Colonic mucosa (tissue), 4 donors: ENCODE measurements around the gene STAT6. TPM values are rescaled to one million over a fixed set of nuclear protein-coding genes. Genes with fewer than 3 reads are reported as not detected.
A peak's percentile ranks its signal among the peaks of the same experiment; 100 is the strongest.

Experiments
- DNase-seq: peaks from one replicate; pipeline ENCODE4 v3.0.0-alpha.2; 2020
- H3K27ac ChIP-seq: fragments of 200-600 bp; one replicate; pipeline ENCODE4 v1.8.0; 2021
- H3K27me3 ChIP-seq: fragments of 200-600 bp; one replicate; pipeline ENCODE4 v1.8.0; 2021
- H3K36me3 ChIP-seq: fragments of 200-600 bp; one replicate; pipeline ENCODE4 v1.8.0; 2021
- H3K4me1 ChIP-seq: fragments of 200-600 bp; one replicate; pipeline ENCODE4 v1.8.0; 2021; ENCODE audit warnings: mild to moderate bottlenecking
- H3K4me3 ChIP-seq: fragments of 200-600 bp; one replicate; pipeline ENCODE4 v1.8.0; 2021
- H3K9ac ChIP-seq, 2 donors: one replicate each; pipeline ENCODE4 v1.7.0; 2013; ENCODE audit warnings: control low read depth in 2 of 2, low read depth in 2 of 2, low read length in 2 of 2
- H3K9me3 ChIP-seq: fragments of 200-600 bp; one replicate; pipeline ENCODE4 v1.8.0; 2021
- CTCF ChIP-seq: fragments of 200-600 bp; IDR thresholded peaks from one replicate; pipeline ENCODE4 v1.8.0; 2022; ENCODE audit warnings: antibody characterized with exemption, mild to moderate bottlenecking
- intact Hi-C: fragments of 100-400 bp; cut with DNase I; formaldehyde crosslinking; loops from one replicate; pipeline ENCODE4 v1.14.1; 2022
- total RNA-seq, 2 donors: library from RNA; stranded (reverse); fragmentation: NEBNext Ultra II Directional in 1 of 2; extraction: Animal tissue kit (Norgen Biotek cat#: 25700) in 1 of 2; gene quantifications; one replicate each; pipeline ENCODE4 v1.2.1, GENCODE V29; 2021
- donor health status: healthy.
- donor health status: DM: no; HTN: no; CAD: no.
- donor health status: DM: no; HTN: no; CAD: no.

The STAT6 gene
- total RNA-seq, 2 donors from 2014 or later = 161 to 181 TPM

GRCh38 chr12:57135527-57136326 lies 24.6 kb upstream of the STAT6 start:
- Histone ChIP-seq H3K36me3 (no peaks in the 10 kb centered on the region), H3K4me3 (no peak overlapping the region), H3K27me3 (no peaks in the 10 kb centered on the region), H3K9ac (peak overlapping the region; percentile 32 to 50), H3K9me3 (no peaks in the 10 kb centered on the region), H3K27ac (peak overlapping the region; percentile 63), H3K4me1 (peaks cover 10% of the 10 kb centered on the region)
- intact Hi-C loops = no loop called here
- no peak for DNase-seq
- no peak for TF ChIP-seq CTCF

- Histone ChIP-seq H3K36me3 (no peaks in the 10 kb centered on the region), H3K9ac (peak overlapping the region in 1 of 2 donors; percentile 21)
- intact Hi-C loops = no loop called here
These were observed 23.8 kb upstream of the STAT6 start for GRCh38 chr12:57134949-57135348.

GRCh38 chr12:57133916-57134315 lies 22.8 kb upstream of the STAT6 start:
- Histone ChIP-seq H3K36me3 (no peaks in the 10 kb centered on the region), H3K27me3 (no peaks in the 10 kb centered on the region), H3K9me3 (no peaks in the 10 kb centered on the region), H3K4me1 (peaks cover 10% of the 10 kb centered on the region), H3K4me3 (no peak overlapping the region), H3K9ac (no peak overlapping the region), H3K27ac (peak overlapping the region; percentile 63)
- no peak for TF ChIP-seq CTCF
- intact Hi-C loops = no loop called here
- DNase-seq = peak; percentile 23

More at GRCh38 chr12:57134949-57135348, 23.8 kb upstream of the STAT6 start:
- Histone ChIP-seq H3K27ac (peak overlapping the region; percentile 63), H3K4me1 (peaks cover 10% of the 10 kb centered on the region), H3K4me3 (no peak overlapping the region), H3K27me3 (no peaks in the 10 kb centered on the region), H3K9me3 (no peaks in the 10 kb centered on the region)
- DNase-seq = no peak
- TF ChIP-seq CTCF = no peak

GRCh38 chr12:57133013-57133569 lies 21.9 kb upstream of the STAT6 start:
- no peaks in the 10 kb centered on the region for H3K27me3 ChIP-seq
- TF ChIP-seq CTCF = no peak
- H3K27ac ChIP-seq = peak overlapping the region; percentile 63
- H3K36me3 ChIP-seq = no peaks in the 10 kb centered on the region
- peak; percentile 16 for DNase-seq
- H3K4me1 ChIP-seq = peaks cover 4% of the 10 kb centered on the region
- intact Hi-C loops = no loop called here
- H3K9me3 ChIP-seq = no peaks in the 10 kb centered on the region
- H3K4me3 ChIP-seq = no peak overlapping the region
- peak overlapping the region; percentile 5 to 87 for H3K9ac ChIP-seq

- H3K4me3 ChIP-seq = no peak overlapping the region
- H3K36me3 ChIP-seq = no peaks in the 10 kb centered on the region
- H3K4me1 ChIP-seq = no peaks in the 10 kb centered on the region
- TF ChIP-seq CTCF = no peak
- intact Hi-C loops = no loop called here
- H3K9ac ChIP-seq = peak overlapping the region; percentile 39 to 87
- no peaks in the 10 kb centered on the region for H3K9me3 ChIP-seq
- no peak for DNase-seq
- H3K27me3 ChIP-seq = no peaks in the 10 kb centered on the region
- peak overlapping the region; percentile 26 for H3K27ac ChIP-seq
These were observed 21.0 kb upstream of the STAT6 start for GRCh38 chr12:57131896-57132744.
